Skin of body (tissue), 2 donors: Measurements from ENCODE around the gene KIF26B. TPM values are rescaled to one million over a fixed set of nuclear protein-coding genes. Genes with fewer than 3 reads are reported as not detected.
"Not testable (repeated sequence)": the region's sequence is repeated elsewhere in the genome, so short reads cannot be mapped to it uniquely, and the experiment has no call there.

Experiments used
- DNase-seq: peaks from one replicate; lab custom pipeline; 2025; lab: John Stamatoyannopoulos, UW
- total RNA-seq: library from RNA; depleted of rRNA; stranded (reverse); fragments of >200 nt; gene quantifications from one replicate; pipeline ENCODE4 v1.2.3, GENCODE V29; 2014

The KIF26B gene
- total RNA-seq, 1 donor from 2014 or later, result 5.8 TPM

DNA sequence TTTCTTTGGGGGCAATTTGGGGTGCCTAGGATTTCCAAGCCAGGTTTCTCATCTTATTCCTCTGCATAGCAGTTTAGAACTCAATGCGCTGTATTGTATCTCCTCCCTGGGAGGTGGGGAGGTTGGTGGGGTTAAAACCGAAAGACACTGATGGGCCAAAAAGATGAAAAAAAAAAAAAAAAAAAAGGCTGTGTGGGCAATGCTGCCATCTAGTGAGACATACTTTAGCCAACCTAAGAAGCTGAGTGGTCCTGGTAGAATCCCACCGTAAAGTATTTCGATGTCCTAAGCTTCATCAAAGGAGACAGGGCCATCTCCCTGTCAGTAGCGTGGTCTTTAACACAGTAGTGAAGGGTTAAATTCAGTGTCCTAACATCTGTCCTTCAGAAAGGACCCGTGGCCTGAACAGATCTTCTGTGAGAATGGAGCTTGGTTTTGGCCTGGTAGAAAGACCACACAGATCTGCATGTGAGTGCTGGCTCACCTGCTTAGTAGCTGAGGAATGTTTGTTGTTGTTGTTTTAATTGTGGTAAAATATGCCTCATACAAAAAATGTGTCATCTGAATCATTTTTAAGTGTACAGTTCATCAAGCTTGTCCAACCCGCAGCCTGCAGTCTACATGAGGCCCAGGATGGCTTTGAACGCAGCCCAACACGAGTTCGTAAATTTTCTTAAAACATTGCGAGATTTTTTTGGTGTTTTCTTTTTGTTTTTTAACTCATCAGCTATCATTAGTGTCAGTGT lies 226.2 kb downstream of the KIF26B start:
- no peak for DNase-seq

DNA sequence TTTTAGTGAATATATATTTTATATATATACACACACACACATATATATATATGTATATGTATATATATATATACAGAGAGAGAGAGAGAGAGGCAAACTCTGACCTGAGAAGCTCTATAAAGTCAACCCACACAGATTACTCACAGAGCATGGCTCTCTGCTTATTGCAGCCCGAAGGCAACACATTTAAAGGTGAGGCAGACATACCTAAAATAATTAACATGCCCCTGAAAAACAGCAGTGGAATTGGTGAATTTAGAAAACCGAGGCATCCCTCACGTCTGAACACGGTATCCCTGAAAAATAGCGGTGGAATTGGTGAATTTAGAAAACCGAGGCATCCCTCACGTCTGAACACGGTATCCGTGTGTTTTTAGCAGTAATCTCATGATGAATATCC lies 228.2 kb downstream of the KIF26B start:
- no peak for DNase-seq

DNA sequence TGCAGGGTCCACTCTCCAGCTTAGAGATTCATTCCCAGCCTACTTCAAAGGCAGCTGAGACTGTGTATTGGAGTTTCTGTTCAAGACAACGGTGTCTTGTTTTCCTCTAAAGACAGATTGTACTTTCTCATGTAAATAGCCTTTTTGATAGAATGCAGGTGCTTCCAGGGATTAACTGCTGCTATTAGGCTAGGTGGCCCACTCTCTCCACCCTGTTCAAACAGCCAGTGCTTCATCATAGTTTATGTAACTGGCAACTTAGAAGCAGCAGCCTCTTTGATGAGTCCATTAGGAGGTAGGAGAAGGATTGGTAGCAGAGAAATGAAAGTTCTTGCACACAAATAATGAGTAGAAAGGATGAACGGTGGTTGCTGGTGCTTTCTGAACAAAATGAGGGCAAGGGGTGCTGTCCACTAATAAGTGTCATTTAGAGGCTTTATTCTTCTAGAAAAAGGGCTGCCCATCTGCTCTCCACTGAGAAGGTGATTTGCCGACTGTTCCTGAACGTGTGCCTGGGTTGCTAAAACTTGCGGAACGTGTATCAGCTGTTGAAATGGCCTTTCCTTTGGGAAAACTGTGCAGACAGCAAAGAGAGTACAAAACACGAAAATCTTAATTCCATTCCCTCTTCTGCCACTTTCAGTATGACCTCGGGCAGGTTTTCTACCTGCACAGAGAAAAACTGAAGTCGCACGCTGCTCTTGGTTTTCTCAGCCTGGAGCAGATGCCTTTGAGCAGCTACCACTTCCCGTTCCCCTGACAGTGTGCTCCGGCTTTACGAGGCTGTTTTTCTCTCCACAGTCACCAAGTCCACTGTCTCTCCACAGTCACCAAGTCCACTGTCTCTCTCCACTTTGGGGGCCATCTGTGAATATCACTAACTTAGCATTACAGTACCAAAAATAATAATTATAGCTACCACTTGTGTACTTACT lies 228.9 kb downstream of the KIF26B start:
- no peak for DNase-seq

DNA sequence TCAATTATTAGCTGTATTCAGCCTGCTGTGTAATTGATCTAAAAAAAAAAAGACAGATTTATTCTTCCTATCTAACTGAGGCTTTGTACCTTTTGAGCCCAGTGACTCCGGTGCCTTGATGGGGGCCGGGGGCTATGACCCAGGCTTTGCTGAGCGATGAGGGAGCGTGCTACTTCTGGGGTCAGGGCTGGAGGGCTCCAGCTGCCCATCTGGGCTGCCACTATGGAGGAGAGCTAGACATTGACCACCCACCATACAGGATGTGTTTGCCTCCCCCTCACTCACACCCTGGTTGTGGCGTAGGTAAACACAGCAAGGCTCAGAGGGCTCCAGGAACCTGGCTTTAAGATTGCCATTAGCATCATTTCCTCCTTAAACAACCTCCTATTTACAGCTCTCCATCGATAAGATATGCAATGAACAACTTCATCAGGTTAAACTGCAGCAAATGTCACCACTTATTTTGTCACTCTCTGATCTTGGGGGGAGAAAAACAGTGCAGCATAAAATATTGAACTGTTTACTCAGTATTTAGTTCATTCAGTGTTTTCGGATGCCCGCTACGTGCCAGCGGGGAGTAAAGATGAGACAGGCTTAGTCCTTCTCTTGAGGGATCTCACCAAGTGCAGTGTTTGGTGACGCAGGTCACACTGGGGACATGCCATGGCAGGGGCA lies 231.6 kb downstream of the KIF26B start:
- no peak for DNase-seq

DNA sequence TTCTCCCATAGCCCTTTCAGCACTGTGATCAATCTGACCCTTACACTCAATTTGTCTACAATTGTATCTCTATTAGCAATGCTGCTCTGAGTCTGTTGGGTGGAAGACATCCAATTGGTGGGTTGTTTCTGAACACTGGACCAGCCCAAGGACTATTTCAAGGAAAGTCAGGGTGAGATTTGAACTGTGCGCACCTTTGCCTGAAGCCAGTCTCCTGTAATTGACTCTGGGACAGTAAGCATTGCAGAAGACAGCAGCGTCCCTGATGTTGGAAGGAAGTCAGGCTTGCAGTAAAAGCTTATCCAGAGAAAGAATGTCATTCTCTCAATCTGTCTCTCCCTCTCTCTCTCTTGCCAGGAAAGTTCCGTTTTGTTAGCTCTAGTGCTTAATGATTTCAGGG lies 233.9 kb downstream of the KIF26B start:
- DNase-seq, result peak; percentile 12

DNA sequence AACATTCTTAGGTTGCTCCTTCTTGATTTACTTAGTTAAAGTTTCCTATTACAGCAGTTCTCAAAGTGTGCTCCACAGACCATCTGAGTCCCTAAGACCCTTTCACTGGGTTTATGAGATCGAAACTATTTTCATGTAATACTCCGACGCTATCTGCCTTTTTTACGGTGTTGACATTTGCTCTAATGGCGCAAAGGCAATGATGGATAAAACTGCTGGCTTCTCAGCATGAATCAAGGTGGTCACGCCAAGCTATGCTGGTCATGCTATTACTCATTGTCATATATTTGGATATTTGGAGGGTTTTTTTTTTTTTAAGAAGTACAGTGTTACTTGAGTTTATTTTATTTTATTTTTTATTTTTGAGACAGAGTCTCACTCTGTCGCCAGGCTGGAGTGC lies 235.1 kb downstream of the KIF26B start:
- no peak for DNase-seq

DNA sequence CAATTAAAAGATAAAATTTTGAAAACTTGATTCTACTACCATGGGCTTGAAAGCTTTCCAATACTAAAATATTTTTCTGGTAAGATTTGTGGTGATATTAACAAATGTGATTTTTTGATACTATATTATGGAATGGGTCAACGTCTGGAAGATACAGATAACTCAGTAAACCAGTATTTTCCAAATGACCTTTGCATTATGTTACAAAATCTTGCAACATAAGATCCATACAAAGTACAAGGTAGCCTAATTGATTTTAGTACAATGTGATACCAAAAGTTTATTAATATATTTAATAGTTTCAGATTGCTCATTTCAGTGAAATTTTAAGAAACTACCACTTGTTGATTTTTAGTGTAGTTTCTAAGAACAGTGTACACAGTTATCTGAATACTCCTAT lies 236.2 kb downstream of the KIF26B start:
- DNase-seq, result no peak

DNA sequence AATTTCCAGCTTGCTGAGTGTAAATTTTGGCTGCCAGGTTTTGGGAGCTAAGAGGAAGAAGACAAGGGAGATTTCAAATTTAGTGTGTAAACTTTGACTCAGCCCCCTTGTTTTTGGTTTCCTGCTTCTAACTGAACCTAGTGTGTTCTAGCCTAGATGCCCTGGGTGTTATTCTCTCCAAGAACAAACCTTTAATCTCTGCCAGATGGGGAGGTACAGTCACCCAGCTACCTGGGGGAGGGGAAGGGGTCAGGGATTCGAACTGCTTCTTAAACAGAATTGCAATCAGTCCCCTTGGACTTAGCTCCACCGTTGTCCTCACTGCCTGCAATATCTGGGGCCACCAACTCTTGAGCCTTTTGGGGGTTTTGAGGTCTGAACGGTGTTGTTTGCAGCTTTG lies 238.9 kb downstream of the KIF26B start:
- no peak for DNase-seq

DNA sequence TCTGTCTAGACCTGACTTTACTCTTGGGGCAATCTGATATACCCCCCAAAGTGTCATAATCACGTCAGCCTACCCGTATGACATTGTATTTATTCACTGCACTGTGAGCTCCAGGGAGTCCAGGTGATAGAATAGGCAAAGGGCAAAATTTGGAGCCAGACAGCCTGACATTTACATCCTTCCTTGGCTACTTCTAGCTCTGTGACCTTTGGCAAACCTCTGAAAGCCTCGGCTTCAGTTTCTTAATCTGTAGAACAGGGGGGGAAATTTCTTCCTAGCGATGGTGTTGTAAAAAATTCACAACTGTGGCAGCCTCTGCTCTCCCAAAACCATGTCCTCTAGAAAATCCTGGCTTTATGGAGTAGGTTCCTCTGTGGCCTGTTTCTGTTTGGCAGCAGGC lies 240.9 kb downstream of the KIF26B start:
- DNase-seq, result no peak

DNA sequence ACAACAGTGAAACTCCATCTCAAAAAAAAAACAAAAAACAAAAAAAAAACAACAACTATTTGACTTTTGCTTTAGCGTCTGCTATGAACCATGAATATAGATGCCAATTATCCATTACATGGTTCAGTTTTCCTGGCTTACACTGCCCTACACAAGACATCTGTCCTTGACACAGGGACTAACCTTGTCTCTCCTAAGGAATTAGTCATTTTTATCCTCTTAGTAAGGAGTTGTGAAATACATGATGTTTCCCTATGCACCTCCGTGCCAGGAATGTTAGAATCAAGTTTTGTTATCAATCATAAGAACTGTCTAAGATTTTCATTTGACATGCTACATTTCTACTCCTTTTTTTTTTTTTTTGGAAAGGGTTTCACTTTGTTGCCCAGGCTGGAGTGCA lies 241.8 kb downstream of the KIF26B start:
- no peak for DNase-seq

DNA sequence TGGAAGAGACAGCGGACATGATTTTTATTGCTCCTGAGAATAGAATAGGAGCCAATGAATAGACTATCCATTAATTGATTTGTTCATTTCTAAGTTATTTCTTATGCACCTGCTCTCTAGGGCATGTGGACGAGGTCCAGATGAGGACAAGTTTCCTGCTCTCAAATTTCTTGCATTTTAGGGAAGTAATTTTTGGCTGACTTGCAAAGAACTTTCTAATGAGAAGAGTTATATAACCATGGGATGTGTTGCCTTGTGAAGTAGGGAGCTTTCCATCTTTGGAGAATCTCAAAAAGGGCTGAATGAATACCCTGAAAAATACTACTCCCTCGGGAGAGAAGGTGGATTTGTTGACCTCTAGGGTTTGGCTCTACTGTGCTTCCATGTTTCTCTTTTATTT lies 243.0 kb downstream of the KIF26B start:
- DNase-seq, result no peak

DNA sequence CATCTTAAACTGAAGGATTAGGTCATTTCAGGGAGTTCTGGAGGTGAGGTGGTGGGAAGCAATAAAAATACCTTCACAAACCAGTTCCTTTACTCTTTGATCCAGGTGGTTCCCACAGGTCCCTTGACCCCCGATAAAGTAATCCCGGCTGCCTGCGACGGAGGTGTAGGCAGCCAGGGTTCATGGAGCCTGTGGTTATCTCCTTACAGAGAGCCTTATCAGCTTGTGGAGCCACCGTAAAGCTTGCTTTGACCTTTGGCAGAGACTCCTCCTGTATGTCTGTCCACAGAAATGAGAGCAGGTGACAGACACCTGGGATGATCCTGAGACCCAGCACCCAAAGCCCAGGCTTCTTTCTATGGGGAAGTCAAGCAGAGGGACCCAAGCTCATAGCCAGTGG lies 243.4 kb downstream of the KIF26B start:
- DNase-seq, result no peak

DNA sequence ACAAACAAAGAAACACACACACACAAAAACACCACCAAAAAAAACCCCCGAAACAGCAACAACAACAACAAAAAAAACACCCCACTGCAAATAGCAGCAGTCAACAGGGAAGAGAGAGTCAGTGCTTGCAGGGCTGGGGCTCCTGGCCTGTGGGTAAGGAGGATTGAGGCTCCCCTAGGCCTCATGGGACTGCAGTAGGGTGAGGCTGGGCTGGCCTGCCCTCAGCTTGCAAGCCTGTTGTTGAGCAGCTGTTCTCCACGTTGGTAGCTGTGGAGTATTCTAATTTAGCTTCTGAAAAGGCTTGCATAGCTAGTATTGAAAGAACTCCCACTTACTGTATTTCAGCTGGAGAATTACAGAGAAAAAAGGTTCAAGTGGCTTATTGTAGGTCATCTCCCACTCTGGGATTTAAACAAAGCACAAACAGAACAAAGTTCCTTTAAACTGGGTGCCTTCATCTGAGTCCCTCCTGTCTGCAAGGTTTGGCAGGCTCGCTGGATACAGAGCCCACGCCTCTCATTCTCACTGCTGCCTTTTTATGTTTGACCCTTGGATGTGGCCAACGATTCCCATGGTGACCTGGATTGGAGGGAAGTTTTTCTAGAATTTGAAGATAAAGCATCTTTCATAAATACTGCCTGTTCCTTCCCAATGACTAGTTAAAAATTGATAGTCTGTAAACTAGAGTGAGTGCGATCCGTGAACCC lies 247.2 kb downstream of the KIF26B start:
- no peak for DNase-seq

DNA sequence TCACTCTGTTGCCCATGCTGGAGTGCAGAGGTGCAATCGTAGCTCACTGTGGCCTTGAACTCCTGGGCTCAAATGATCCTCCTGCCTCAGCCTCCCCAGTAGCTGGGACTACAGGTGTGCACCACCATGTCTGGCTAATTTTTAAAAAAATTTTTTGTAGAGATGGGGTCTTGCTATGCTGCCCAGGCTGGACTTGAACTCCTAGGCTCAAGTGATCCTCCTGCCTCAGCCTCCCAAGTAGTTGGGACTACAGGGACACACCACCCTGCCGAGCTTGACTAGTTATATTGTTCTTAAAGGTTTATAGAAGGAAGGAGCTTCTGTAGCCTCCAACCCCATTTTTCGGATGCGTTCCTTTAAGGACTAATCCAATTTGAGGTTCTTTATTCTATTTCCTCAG lies 248.2 kb downstream of the KIF26B start:
- not testable (repeated sequence) for DNase-seq

DNA sequence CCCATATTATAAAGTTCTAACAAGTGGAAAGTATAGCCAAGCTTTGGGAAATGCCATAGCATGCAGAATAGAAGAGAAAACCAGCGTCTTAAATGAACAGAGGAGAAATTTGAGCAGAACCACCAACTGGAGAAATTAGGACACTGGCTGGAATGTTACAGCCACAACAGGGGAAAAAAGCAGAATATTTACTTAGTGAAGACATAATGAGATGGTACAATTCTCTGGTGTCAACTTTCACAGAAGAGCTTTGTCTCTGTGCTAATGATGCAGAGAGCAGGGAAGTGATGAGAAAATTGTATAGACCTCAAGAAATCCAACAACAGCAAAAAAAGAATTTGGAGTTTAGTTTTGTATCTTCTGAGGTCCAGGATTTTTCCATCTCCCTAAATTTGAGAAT lies 249.7 kb downstream of the KIF26B start:
- no peak for DNase-seq

DNA sequence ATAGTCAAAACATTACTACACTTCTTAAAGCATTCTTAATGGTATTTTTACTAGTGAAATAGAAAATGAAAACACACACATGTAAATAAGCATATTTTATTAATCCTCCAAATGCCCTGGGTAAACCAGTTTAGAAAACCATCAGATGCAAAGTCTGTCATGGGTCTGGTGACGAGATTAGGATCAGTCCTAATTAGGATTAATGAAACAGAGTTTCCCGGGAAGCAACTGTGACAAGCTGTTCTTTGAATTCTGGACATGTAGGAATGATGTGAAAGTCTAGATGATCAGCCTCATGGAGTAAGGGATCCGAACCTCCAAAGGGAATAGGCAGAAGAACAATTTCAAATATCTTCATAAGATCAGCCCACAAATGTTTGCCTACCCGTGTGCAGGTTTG lies 250.2 kb downstream of the KIF26B start:
- no peak for DNase-seq

DNA sequence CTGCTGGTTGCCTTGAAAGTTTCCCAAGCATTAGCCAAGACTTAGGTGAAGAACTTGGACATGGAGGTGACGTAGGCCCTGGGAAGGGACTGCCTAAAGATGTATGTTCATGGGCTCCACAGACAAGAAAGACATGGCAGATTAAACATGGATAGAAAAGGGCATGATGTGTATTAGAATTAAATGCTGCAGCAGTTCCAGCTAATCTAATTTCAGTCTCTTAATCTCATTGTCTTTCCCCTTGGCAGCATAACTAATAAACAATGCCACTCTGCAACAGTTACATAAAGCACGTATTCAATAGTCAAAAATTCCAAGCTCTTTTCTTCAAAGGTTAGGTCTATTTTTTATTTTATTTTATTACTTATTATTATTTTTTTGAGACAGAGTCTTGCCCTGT lies 251.6 kb downstream of the KIF26B start:
- DNase-seq, result no peak

DNA sequence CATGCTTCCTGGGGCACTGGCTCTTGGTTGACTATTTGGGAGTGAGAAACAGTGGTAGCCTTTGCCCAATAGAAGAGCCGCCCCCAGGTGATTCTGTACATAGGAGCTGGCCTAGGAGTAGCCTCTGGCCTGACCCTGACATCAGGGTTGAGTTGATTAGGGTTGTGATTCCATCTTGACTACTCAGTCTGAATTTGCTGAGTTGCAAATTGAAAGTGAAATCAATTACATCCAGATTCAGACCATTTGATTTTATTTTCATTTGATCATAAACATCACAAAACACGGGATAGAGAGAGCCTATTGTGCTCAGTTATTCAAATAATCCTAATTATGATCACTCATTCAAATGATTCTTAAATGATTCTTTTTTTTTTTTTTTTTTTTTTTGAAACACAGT lies 253.2 kb downstream of the KIF26B start:
- DNase-seq, result no peak

DNA sequence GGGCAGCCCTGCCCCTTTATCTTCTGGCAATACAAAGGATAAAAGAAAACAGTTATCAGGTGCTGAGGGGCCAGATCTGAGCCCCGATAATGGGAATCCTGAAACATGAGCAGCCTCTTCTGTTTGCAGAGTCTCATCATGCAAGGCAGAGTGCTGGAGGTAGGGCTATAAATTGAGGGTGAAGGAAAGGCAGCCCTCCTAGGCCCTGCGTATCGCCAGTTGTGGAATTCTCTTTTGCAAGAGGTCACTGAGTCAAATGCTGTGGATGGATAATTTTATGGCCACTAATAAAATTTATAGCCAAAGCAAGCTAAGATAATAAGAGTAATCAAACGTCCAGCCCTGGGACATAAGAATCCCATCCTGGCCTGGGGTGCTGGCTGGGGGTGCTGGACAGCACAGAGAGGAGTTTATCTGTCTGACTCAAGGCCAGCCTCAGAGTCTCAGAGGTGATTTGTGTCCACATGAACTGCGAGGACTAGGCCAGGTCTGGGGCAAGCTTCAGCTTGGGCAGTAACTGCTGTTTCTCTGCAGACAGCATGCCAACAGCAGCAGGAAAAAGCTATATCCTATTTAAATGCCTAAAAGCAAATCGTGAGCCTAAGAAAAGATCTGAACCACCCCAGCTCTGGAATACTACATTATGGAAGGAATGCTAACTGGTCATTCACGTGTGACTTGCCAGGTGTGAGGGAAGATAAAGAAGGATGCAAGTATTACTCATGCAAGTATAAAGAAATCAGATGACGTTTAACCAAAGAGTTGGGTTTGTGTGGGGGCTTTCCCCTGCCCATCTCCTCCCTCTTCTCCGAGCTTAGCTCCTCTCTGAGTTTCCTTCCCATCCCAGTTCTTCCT lies 254.8 kb downstream of the KIF26B start:
- no peak for DNase-seq

DNA sequence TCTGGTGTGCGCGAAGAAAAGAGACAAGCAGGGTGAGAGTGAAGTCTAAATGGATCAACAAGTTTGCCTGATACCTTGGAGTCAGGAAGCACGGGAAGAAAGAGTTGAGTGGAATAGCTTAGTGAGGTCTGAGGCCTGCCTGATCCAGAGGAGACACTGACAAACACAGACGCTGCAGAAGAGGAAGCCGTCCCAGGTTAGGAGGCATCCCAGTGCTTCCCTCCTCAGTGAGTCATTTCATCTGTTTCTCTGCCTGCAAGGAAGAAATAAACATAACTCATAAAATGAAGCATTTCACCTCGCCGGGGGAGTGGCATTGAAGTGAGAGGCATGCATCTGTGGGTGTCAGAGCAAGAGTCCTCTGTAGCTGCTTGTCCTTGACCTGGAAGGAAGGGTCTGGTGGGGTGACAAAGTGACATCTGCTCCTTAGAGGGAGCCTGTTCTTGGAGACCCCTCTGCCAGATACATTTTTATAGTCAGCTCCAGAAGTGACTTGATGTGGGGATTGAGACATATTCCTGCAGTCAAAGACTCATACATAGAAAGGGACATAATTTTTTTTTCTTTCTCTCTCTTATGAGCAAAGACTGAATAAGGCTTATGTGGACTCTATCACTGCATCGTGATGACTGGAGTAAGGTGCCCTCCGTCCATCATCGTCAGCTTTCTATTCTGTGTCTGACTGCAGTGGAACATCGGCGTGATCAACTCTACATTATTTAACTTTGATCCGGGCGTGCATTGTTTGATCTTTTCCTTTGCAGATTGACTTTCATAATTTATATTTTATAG lies 256.7 kb downstream of the KIF26B start:
- DNase-seq, result no peak
